A549 (cell line): ENCODE measurements around the gene AIG1. TPM values are rescaled to one million over a fixed set of nuclear protein-coding genes. Genes with fewer than 3 reads are reported as not detected.

Experiments used
- ATAC-seq, 2 experiments: fragments of 200-7000 bp in 1 of 2; fragments of >200 bp in 1 of 2; cut with Nextera tagmentation in 1 of 2; cut with Tn5 transposase in 1 of 2; 3 replicates each; pipeline versions ENCODE4 v1.8.0 to v1.9.1; 2018 to 2020; ENCODE audit warnings: mild to moderate bottlenecking in 1 of 2, moderate library complexity in 1 of 2
- CTCF ChIA-PET: fragments of 300-600 bp; sonication (Branson Sonifier 250); formaldehyde crosslinking; extraction: SDS; loops from one replicate; lab custom pipeline; 2021; ENCODE audit warnings: antibody characterized with exemption, inconsistent platforms; lab: Yijun Ruan, JAX
- POLR2A ChIA-PET: fragments of 350-600 bp; formaldehyde crosslinking; extraction: SDS; loops from one replicate; lab custom pipeline; 2021; ENCODE audit warnings: antibody characterized with exemption, inconsistent platforms; lab: Yijun Ruan, JAX
- DNase-seq, 2 experiments: peaks; one replicate each; pipeline versions ENCODE4 v3.0.0 to v3.0.0-alpha.2; 2011 to 2016; ENCODE audit warnings: low read depth in 1 of 2, low spot score in 1 of 2
- FAIRE-seq: peaks from 2 replicates; lab custom pipeline; 2011; peaks lifted over from hg19 to GRCh38; lab: Jason Lieb, UNC
- H3K27ac ChIP-seq, 2 experiments: fragments of >200 bp; sonication (Bioruptor Twin); formaldehyde crosslinking; 3 replicates each; pipeline ENCODE4 v1.5.1; 2016 to 2017
- H3K4me1 ChIP-seq: fragments of >200 bp; sonication (Bioruptor Twin); formaldehyde crosslinking; 3 replicates; pipeline ENCODE4 v1.6.1; 2016
- H3K4me2 ChIP-seq: fragments of >200 bp; sonication (Bioruptor Twin); formaldehyde crosslinking; 3 replicates; pipeline ENCODE4 v1.6.1; 2016
- H3K4me3 ChIP-seq: fragments of >200 bp; sonication (Bioruptor Twin); formaldehyde crosslinking; 3 replicates; pipeline ENCODE4 v1.5.1; 2016
- H3K9me3 ChIP-seq: fragments of >200 bp; sonication (Bioruptor Twin); formaldehyde crosslinking; 3 replicates; pipeline ENCODE4 v1.6.1; 2016
- CBX8 ChIP-seq: fragments of 200-600 bp; sonication (generic); IDR thresholded peaks from 2 replicates; pipeline ENCODE4 v1.6.1; 2016
- CEBPB ChIP-seq, 2 experiments: fragments of >200 bp in 1 of 2; sonication (Bioruptor Twin) in 1 of 2; formaldehyde crosslinking in 1 of 2; IDR thresholded peaks; 2 replicates each; pipeline ENCODE4 v1.6.1; 2012 to 2016
- CHD2 ChIP-seq: fragments of 150-350 bp; IDR thresholded peaks from 2 replicates; pipeline ENCODE4 v1.6.1; 2014; ENCODE audit warnings: low read length; ENCODE audit not compliant: partially characterized antibody
- FOSB ChIP-seq: fragments of 250-450 bp; sonication (Bioruptor Pico); IDR thresholded peaks from 2 replicates; pipeline ENCODE4 v1.5.0; 2020; ENCODE audit warnings: mild to moderate bottlenecking, moderate library complexity
- HDAC2 ChIP-seq: fragments of 200-600 bp; sonication (generic); IDR thresholded peaks from 2 replicates; pipeline ENCODE4 v1.6.1; 2016
- HOXB13 ChIP-seq: fragments of 250-450 bp; sonication (Bioruptor Pico); IDR thresholded peaks from 2 replicates; pipeline ENCODE4 v1.5.0; 2020; ENCODE audit warnings: low read depth, mild to moderate bottlenecking, moderate library complexity
- HOXB5 ChIP-seq: fragments of 250-450 bp; sonication (Bioruptor Pico); IDR thresholded peaks from 2 replicates; pipeline ENCODE4 v1.5.0; 2020; ENCODE audit warnings: mild to moderate bottlenecking, moderate library complexity
- JUN ChIP-seq, 2 experiments: fragments of >200 bp; sonication (Bioruptor Twin); formaldehyde crosslinking; IDR thresholded peaks; 2 replicates in 1 of 2; 3 replicates in 1 of 2; pipeline ENCODE4 v1.6.1; 2016 to 2017
- MYC ChIP-seq: IDR thresholded peaks from 2 replicates; pipeline ENCODE4 v1.6.1; 2012; ENCODE audit warnings: mild to moderate bottlenecking, inconsistent platforms, low read length, improper control_type of control experiment, borderline replicate concordance
- NFE2L2 ChIP-seq: fragments of 150-350 bp; conservative IDR thresholded peaks from 2 replicates; pipeline ENCODE4 v1.6.1; 2014; ENCODE audit warnings: low read length
- NR3C1 ChIP-seq: fragments of >200 bp; sonication (Bioruptor Twin); formaldehyde crosslinking; IDR thresholded peaks from 3 replicates; pipeline ENCODE4 v1.6.1; 2017
- POLR2A ChIP-seq: IDR thresholded peaks from 2 replicates; pipeline ENCODE4 v1.6.1; 2012; ENCODE audit warnings: mild to moderate bottlenecking, low read length
- RCOR1 ChIP-seq: fragments of 150-350 bp; IDR thresholded peaks from 2 replicates; pipeline ENCODE4 v1.6.1; 2014; ENCODE audit warnings: antibody characterized with exemption, low read length, low read depth
- RFX5 ChIP-seq: fragments of 450-650 bp; IDR thresholded peaks from 2 replicates; pipeline ENCODE4 v1.7.1; 2014; ENCODE audit warnings: antibody characterized with exemption, mild to moderate bottlenecking, moderate library complexity
- RNF2 ChIP-seq: fragments of 200-600 bp; sonication (generic); IDR thresholded peaks from 2 replicates; pipeline ENCODE4 v1.6.1; 2016; ENCODE audit warnings: low read depth, mild to moderate bottlenecking, antibody characterized with exemption, moderate library complexity, borderline replicate concordance
- SMC3 ChIP-seq: fragments of >200 bp; sonication (Bioruptor Twin); formaldehyde crosslinking; IDR thresholded peaks from 3 replicates; pipeline ENCODE4 v1.6.1; 2018; ENCODE audit warnings: inconsistent platforms
- SREBF2 ChIP-seq: fragments of 450-650 bp; IDR thresholded peaks from 2 replicates; pipeline ENCODE4 v1.6.1; 2014; ENCODE audit warnings: mild to moderate bottlenecking, moderate library complexity
- TFCP2L1 ChIP-seq: fragments of 250-450 bp; sonication (Bioruptor Pico); IDR thresholded peaks from 2 replicates; pipeline ENCODE4 v1.5.0; 2021; ENCODE audit warnings: mild to moderate bottlenecking
- USF2 ChIP-seq: fragments of 450-650 bp; IDR thresholded peaks from 2 replicates; pipeline ENCODE4 v1.6.1; 2014; ENCODE audit warnings: antibody characterized with exemption
- ZFP36 ChIP-seq: fragments of 450-650 bp; IDR thresholded peaks from 2 replicates; pipeline ENCODE4 v1.6.1; 2014; ENCODE audit warnings: borderline replicate concordance; ENCODE audit not compliant: partially characterized antibody
- ZSCAN20 ChIP-seq: fragments of 250-450 bp; sonication (Bioruptor Pico); IDR thresholded peaks from 2 replicates; pipeline ENCODE4 v1.8.0; 2022; ENCODE audit warnings: mild to moderate bottlenecking, moderate library complexity
- WGBS: methylation state at CpG from one replicate; pipeline ENCODE4 v1.1.6; 2017; ENCODE audit errors: missing lambda C conversion rate; 5-methylcytosine and 5-hydroxymethylcytosine counted together
- polyA plus RNA-seq, 4 experiments: library from polyadenylated mRNA; depleted of rRNA in 3 of 4; stranded (reverse); fragments of >200 nt; fragmentation: RNase III in 1 of 4; extraction: RNeasy Plus Mini Kit Qiagen cat#74134 plus additional on column Dnase treatment in 1 of 4; gene quantifications; 2 replicates in 3 of 4; 3 replicates in 1 of 4; pipeline ENCODE4 v1.2.3, GENCODE V29; 2011 to 2017
- TF ChIP-seq, protein P1 (sequence below): fragments of >200 bp; sonication (Bioruptor Twin); formaldehyde crosslinking; IDR thresholded peaks from 3 replicates; pipeline ENCODE4 v1.5.1; 2016
- TF ChIP-seq, protein P2 (sequence below): fragments of >200 bp; sonication (Bioruptor Twin); formaldehyde crosslinking; IDR thresholded peaks from 2 replicates; pipeline ENCODE4 v1.6.1; 2016

AIG1 gene
- polyA plus RNA-seq, 2 of the 4 experiments (the other 2 are of a cell fraction) = 29.5 to 38.3 TPM

- Histone ChIP-seq H3K9me3 (0 out of 3 replicates have a peak, but pooled peaks cover 2% of the 10 kb centered on the region), H3K4me3 (no peak overlapping the region), H3K4me2 (no peak overlapping the region), H3K4me1 (no peaks in the 10 kb centered on the region), H3K27ac (no peak overlapping the region)
- ChIA-PET CTCF (interaction anchor here (1.4 kb wide), 1 partner anchor 11 kb away, joined by 3 read pairs; no protein-coding TSS in a partner anchor), POLR2A (no interaction called here)
- DNase-seq = no peak
- TF ChIP-seq RFX5 = no peak
- TF ChIP-seq ZFP36 = no peak
- TF ChIP-seq CEBPB (IDR thresholded peaks at IDR 0.05) = no peak
- TF ChIP-seq USF2 = no peak
- no peak for TF ChIP-seq RCOR1
- TF ChIP-seq TFCP2L1 (CRISPR knock-in tag) = no peak
- TF ChIP-seq JUN (IDR thresholded peaks at IDR 0.05) = no peak
- no peak for FAIRE-seq
- 13% methylated on average over 2 of the region's 2 CpGs for WGBS
- no peak for ATAC-seq
These were observed 313.3 kb downstream of the AIG1 start for GRCh38 chr6:143374014-143374413.

DNA sequence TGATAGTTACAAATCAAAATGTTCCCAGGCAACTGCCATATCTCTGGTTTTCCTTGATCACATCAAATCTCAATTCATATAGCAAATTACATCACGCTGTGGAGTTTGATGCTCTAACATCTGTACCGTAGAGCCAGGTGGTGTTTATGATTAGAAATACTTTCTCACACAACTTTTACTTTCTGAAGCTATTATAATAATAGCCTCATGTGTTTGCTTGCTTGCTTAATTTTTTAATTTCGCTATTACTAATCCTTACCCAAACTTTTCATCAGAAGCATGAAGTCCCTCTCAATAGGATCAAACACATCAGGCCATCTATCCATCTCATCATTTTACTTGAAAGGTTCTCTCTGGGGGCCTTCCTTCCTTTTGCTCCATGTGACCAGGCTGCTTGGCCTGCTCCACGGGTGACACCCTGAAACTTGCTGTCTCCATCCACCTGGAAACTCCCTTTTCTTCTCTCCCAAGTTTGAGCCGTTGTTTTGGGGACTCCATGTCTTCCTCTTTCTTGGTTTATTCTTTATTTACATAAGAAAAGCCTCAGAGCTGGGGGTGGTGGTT lies 314.4 kb downstream of the AIG1 start:
- H3K4me3 ChIP-seq = no peak overlapping the region
- TF ChIP-seq NFE2L2 (no peak), CBX8 (no peak), USF2 (no peak), SREBF2 (no peak), POLR2A (no peak), HOXB13 (CRISPR knock-in tag) (no peak), NR3C1 (no peak), MYC (no peak), FOSB (CRISPR knock-in tag) (no peak), ZFP36 (no peak), RNF2 (no peak), HDAC2 (no peak)
- no peak overlapping the region for H3K27ac ChIP-seq
- H3K4me2 ChIP-seq = no peak overlapping the region
- DNase-seq = no peak
- ChIA-PET CTCF (interaction anchor here (1.4 kb wide), 1 partner anchor 10 kb away, joined by 3 read pairs; no protein-coding TSS in a partner anchor), POLR2A (no interaction called here)
- ATAC-seq = no peak
- H3K9me3 ChIP-seq = 0 out of 3 replicates have a peak, but pooled peaks cover 2% of the 10 kb centered on the region
- no peaks in the 10 kb centered on the region for H3K4me1 ChIP-seq
- WGBS = 48% methylated on average over 5 of the region's 5 CpGs
- FAIRE-seq = no peak

GRCh38 chr6:143376375-143376774 lies 315.7 kb downstream of the AIG1 start:
- ChIA-PET POLR2A (no interaction called here), CTCF (no interaction called here)
- WGBS = 40% methylated on average over 3 of the region's 3 CpGs
- H3K27ac ChIP-seq = no peak overlapping the region
- ATAC-seq = no peak
- TF ChIP-seq, protein P1, sequence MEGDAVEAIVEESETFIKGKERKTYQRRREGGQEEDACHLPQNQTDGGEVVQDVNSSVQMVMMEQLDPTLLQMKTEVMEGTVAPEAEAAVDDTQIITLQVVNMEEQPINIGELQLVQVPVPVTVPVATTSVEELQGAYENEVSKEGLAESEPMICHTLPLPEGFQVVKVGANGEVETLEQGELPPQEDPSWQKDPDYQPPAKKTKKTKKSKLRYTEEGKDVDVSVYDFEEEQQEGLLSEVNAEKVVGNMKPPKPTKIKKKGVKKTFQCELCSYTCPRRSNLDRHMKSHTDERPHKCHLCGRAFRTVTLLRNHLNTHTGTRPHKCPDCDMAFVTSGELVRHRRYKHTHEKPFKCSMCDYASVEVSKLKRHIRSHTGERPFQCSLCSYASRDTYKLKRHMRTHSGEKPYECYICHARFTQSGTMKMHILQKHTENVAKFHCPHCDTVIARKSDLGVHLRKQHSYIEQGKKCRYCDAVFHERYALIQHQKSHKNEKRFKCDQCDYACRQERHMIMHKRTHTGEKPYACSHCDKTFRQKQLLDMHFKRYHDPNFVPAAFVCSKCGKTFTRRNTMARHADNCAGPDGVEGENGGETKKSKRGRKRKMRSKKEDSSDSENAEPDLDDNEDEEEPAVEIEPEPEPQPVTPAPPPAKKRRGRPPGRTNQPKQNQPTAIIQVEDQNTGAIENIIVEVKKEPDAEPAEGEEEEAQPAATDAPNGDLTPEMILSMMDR = no peak
- TF ChIP-seq SREBF2 = no peak
- TF ChIP-seq ZSCAN20 (CRISPR knock-in tag) = no peak
- TF ChIP-seq NR3C1 = no peak
- TF ChIP-seq HOXB5 (CRISPR knock-in tag) = no peak
- TF ChIP-seq SMC3 = no peak
- no peak for TF ChIP-seq ZFP36
- TF ChIP-seq, protein P2, sequence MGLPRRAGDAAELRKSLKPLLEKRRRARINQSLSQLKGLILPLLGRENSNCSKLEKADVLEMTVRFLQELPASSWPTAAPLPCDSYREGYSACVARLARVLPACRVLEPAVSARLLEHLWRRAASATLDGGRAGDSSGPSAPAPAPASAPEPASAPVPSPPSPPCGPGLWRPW = no peak
- no peak for TF ChIP-seq CHD2
- H3K4me2 ChIP-seq = no peak overlapping the region
- no peak for FAIRE-seq
- H3K9me3 ChIP-seq = 0 out of 3 replicates have a peak, but pooled peaks cover 2% of the 10 kb centered on the region
- H3K4me3 ChIP-seq = no peak overlapping the region
- H3K4me1 ChIP-seq = no peaks in the 10 kb centered on the region
- DNase-seq = no peak
